Measurements from ENCODE around the gene CLEC7A.

Gene CLEC7A

DNA sequence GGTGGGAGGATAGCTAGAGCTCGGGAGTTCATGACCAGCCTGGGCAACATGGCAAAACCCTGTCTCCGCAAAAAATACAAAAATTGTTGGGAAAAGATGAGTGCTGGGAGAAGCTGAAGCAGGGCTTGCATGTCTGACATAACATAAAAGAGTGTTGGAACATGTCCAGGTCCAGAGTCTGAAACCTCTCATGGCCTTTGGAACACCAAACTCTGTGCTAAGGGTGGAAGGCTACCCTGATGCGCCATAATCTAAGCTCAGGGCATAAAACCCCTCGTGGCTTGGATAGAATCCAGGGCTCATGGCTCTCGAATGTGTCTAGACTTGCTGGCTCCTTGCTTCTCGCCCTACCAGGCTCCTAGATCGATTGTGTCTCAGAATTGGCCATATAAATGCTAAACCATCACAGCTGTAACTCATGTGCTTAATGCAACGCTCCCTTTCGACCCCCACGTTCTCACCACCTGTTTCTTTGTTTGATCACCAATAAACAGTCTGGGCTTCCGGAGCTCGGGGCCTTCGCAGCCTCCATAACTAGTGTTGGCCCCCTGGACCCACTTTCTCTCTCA, 6.7 kb upstream of the CLEC7A start:
- DNase-seq, result no peak

- DNase-seq, result no peak
These were observed 5.1 kb upstream of the CLEC7A start for GRCh38 chr12:10135126-10135525.

DNA sequence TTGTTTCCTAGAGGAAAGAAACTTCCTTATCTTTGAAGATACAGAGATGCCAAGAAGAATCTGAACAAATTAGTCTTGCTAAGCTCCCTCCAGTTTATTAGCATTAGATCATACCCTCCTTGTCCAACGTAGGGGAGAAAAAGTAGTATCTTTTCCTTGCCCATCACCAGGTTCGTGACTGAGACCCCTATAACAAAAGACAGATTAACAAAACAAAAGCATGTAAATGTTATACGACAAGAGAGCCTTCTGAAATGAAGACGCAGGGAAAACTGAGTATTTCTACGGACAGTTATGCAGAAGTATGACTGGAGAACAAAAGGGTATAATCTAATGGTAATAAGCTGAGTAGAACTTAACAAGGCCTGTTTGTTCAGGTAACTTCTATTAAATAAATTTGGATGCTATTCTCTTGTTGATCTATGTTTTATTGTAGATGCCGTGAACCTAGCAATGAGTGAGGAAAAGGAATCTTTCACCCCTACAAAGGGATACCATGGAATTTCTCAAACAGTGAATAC, 2.9 kb upstream of the CLEC7A start:
- DNase-seq, result no peak

DNA sequence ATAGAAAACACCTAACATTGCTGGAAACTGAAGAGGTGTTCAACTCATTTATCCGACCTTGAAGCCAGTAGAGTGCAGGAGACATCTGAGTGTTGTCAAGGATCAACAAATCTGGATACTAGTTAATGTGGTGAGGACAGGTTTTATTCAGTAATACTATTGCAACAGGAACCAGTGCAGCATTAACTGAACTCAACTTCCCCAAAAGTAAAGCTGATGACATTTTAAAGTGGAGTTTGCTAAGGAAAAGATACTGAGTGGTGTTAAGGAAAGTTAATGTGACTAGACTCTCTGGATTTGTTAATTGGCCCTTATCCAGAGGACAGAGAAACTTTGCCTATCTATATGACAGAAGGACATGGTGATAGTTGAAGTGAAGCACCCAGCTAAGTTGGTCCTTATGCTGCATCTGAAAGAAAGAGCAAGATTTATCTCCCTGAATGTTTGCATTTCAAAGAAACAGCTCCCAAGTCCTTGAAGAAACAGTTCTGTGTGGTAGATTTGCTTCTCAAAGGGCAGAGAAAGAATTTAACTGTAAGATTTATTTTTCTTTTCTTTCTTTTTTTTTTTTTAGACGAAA, 1.2 kb upstream of the CLEC7A start:
- DNase-seq, result no peak

- peak; percentile 38 to 56 for DNase-seq
These were observed 1.3 kb downstream of the CLEC7A start for GRCh38 chr12:10128687-10129086.

GRCh38 chr12:10126413-10126812, 3.6 kb downstream of the CLEC7A start:
- DNase-seq, result no peak

DNA sequence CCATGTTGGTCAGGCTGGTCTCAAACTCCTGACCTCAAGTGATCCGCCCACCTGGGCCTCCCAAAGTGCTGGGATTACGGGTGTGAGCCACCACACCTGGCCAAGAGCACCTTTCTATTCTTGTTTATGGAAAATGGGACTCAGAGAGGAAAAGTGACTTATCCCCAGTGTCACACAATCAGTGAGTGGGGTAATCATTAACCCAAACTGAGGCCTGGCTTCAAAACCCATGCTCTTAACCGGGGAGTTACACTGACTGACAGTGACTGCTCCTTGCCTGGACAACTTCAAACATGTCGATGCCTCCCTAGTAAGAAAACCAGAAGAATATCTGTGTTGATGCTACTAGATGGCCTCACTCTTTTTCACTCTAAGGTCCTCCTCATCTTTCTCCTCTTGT, 7.3 kb downstream of the CLEC7A start:
- no peak for DNase-seq

DNA sequence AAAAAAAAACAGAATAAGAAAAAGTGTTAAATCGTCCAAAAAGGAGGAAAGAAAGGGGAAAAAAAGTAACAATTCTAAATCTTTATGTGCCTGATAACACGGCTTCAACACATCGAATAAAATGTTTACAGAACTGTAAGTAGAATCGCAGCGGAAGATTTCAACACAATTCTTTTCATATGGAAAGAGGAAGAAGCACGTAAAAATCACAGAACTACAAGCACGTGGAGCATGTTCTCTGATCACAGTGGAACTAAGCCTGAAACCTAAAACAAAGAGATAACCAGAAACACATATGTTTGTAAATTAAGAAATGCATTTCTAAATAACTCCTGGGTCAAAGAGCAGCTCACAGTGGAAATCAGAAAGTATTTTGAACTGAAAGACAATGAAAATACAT, 8.7 kb downstream of the CLEC7A start:
- no peak for DNase-seq

DNA sequence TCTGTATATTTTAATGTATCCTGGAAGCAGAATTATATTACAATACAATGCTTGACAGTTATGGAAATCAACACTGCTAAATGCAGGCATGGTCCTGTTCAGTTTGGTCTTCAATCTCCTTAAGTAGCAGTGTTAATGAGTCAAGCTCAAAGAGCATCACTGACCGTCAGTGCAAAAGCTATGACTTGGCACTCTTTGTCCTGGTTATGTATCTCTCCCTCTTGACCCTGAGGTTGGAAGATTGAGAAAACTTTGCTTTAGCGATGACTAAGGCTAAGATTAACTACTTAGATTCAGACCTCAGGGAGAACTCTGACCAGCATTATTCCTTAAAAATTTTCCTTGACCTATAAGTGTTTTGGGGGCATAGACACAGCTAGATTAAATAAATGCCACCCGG, 10.9 kb downstream of the CLEC7A start:
- DNase-seq, result peak in 1 of 2 donors; percentile 26

DNA sequence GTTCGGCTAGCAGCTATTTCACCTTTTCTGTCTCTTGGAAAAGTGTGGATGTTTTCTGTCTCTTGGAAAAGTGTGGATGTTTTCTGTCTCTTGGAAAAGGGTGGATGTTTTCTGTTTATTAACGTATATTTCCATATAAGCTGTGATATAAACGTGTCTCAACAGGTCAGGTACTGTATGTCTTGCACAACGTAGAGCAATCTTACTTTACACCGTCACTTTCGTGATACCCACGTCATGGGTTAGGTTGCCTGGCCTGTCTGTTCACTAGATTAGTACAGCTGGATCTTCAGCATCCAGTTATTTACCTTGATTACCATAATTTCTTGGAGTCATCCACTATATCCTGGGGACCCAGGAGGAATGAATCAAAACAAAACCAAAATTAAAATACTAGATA, 14.1 kb downstream of the CLEC7A start:
- no peak for DNase-seq

- no peak for DNase-seq
These were observed 14.7 kb downstream of the CLEC7A start for GRCh38 chr12:10115311-10115710.

DNA sequence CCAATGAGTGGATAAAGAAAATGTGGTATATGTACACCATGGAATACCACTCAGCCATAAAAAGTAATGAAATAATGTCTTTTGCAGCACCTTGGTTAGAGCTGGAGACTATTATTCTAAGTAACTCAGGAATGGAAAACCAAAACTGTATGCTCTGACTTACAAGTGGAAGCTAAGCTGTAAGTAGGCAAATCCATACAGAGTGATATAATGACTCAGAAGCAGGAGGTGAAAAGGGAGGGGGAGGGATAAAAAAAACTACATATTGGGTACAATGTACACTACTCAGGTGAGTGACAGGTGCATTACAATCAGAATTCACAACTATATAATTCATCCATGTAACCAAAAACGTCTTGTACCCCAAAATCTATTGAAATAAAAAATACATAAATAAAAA, 16.1 kb downstream of the CLEC7A start:
- DNase-seq, result no peak

- no peak for DNase-seq
These were observed 16.9 kb downstream of the CLEC7A start for GRCh38 chr12:10113075-10113474.

DNA sequence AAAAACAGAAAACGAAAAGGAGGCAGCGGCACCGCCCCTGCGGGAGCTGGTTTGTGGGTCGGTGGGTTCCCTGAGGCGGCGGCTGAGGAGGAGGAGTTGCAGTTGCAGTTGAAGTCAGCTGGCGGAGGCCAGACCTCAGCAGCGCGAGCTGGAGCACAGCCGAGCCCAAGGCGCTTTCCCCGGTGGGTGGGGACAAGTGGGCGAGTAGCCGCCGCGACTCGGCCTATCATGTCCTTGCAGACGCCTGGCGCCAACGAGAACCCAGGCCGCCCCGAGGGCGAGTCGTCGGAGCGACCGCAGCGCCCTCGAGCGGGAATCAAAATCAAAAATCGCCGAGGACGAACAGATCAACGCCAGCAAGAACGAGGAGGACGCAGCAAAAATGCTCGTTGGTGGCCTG, 18.5 kb downstream of the CLEC7A start:
- no peak for DNase-seq

DNA sequence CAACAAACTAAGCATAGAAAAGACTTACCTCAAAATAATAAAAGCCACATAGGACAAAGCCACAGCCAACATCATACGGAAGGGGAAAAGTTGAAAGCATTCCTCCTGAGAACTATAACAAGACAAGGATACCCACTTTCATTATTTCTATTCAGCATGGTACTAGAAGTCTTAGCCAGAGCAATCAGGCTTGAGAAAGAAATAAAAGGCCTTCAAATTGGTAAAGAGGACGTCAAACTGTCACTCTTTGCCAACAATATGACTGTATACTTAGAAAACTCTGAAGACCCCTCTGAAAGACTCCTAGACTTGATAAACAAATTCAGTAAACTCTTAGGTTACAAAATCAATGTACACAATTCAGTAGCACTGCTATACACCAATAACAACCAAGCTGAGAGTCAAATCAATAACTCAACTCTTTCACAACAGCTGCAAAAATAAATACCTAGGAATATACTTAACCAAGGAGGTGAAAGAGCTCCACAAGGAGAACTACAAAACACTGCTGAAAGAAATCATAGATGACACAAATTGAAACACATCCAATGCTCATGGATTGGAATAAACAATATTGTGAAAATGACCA, 19.6 kb downstream of the CLEC7A start:
- no peak for DNase-seq

GRCh38 chr12:10102322-10102721, 27.7 kb downstream of the CLEC7A start:
- no peak for DNase-seq

DNA sequence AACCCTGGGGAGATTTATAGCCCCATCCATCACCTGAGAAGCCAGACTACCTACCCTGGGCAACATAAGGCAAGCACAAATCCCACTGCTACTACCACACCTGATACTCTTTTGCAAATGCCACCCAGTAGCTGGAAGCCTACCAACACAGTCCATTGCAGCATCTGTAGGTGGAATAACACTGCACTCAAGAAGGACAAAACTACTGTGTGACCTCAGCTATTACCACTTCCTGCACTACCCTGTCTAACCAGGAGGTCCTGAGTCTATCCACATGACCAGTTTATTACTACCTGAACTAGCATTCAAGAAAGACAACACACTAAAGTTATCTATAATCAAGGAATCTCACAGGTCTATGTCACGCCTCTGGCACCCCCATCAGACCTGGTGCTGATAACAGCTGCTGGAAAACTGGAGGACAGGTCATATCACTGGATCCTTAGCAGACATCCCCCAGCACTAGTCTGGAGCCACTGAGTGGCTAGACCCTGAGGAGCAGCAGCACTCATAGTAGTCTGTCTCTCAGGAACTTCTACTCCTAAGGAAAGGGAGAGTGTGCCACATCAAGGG, 28.3 kb downstream of the CLEC7A start:
- no peak for DNase-seq

GRCh38 chr12:10101042-10101579, 28.9 kb downstream of the CLEC7A start:
- no peak for DNase-seq

GRCh38 chr12:10098791-10099190, 31.2 kb downstream of the CLEC7A start, which contains the start of gene CLEC1A:
Gene CLEC1A (minus strand): TSS chr12:10098985. CDS start chr12:10098922, 63 bp downstream.
- no peak for DNase-seq

DNA sequence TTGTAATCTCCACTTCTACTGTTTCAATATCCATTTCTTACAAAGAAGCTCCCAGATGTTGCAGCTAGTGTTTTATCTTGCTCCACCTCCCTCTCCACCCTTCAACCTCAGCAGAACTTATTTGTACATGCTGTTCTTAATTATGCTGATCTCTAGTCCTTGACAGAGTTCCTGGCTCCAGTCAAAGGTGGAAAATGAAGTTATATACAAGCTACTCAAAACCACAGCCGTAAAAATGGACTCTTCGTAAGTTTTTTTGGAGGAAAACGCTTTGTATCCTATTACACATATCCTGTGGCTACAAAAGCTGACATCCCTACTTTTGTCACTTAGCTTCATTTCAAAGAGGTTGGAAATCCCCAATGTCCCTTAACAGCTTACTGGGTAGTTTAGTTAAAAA, 32.5 kb downstream of the CLEC7A start:
- no peak for DNase-seq

DNA sequence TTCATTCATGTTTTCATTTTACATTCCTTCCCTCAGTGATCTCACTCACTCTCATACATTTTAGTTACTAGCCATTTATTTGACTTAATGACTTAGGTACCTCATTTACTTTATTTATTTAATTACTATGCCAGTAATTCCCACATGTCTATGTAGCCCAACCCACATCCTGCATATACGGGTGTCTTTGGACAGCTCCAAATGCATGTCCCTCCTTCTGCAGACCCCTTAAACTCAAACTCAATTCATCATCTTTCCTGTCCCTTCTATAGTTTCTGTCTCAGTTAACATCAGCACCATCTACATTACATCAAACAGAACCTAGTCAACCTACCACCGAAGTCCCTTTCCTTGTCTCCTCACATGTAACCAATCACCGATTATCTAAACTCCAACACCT, 34.0 kb downstream of the CLEC7A start:
- DNase-seq, result no peak

- DNase-seq, result no peak
These were observed 35.2 kb downstream of the CLEC7A start for GRCh38 chr12:10094646-10095395.
